Activated naive CD8-positive, alpha-beta T cell treated with anti-CD3 and anti-CD28 coated beads, Interleukin-2, amount 50 U/mL, for 24 hours (primary cell): ENCODE data around the gene TDRD9.

Experiments used
- ATAC-seq: fragments of 150-1000 bp; cut with Tn5 transposase; one replicate; pipeline ENCODE4 v1.10.0; 2021
- DNase-seq: peaks from one replicate; pipeline ENCODE4 v3.0.0; 2021
- H3K27ac Mint-ChIP-seq: one replicate; pipeline ENCODE4 v1.8.0; 2021; ENCODE audit warnings: mild to moderate bottlenecking, mixed read lengths
- H3K27me3 Mint-ChIP-seq: one replicate; pipeline ENCODE4 v1.8.0; 2021; ENCODE audit warnings: mixed read lengths
- H3K36me3 Mint-ChIP-seq: one replicate; pipeline ENCODE4 v1.8.0; 2021; ENCODE audit warnings: low read depth, mixed read lengths
- H3K4me1 Mint-ChIP-seq: one replicate; pipeline ENCODE4 v1.8.0; 2021; ENCODE audit warnings: mixed read lengths
- H3K4me3 Mint-ChIP-seq: one replicate; pipeline ENCODE4 v1.8.0; 2021; ENCODE audit warnings: mild to moderate bottlenecking, moderate library complexity, mixed read lengths
- H3K9me3 Mint-ChIP-seq: one replicate; pipeline ENCODE4 v1.8.0; 2021; ENCODE audit warnings: mixed read lengths

TDRD9 gene

DNA sequence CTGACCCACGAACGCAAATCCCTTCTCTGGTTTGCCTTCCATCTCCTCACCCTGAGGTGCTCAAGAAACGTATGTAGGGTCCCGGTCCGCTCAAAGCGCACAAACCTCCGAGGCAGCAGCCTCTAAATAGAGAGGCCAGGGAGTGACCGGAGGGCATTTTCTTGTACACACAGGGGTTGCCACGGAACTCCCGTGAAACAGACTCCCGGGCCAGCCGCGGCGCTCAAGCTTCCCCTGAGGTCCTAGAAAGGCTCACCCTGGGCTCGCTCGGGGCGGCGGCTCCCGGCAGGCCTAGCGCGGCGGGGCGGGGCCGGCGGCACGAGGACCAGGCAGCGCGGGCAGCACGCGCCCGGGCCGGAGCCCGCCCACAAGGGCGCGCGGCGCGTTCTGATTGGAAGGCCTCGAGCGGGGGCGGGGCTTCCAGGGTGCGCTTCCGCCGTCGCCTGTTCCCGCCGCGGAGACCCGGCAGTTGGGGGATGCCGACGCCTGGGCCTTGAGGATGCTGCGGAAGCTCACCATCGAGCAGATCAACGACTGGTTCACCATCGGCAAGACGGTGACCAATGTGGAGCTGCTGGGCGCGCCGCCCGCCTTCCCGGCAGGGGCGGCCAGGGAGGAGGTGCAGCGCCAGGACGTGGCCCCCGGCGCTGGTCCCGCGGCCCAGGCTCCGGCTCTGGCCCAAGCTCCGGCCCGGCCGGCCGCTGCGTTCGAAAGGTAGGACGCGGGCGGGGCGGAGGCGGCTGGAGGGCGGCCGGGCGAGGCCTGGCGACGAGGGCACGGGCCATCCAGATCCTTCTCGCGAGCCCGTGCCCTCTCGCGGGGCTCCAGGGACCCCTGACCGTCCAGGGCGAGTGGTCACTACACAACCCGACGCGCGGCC lies at the start of gene TDRD9:
Gene TDRD9 (plus strand): TSS at position 446 of the 880 bp plus-strand sequence. CDS start 54 bp downstream, at position 500.
- Mint-ChIP-seq H3K27me3 (peaks cover 10% of the 10 kb centered on the region), H3K27ac (no peak within 1 kb of the TSS), H3K4me1 (peaks cover 13% of the 10 kb centered on the region), H3K36me3 (no peaks in the 10 kb centered on the region), H3K4me3 (no peak within 1 kb of the TSS), H3K9me3 (no peaks in the 10 kb centered on the region)
- DNase-seq (no peak), ATAC-seq (no peak)

- no peaks in the 10 kb centered on the region for H3K9me3 Mint-ChIP-seq
- no peaks in the 10 kb centered on the region for H3K36me3 Mint-ChIP-seq
- no peaks in the 10 kb centered on the region for H3K27me3 Mint-ChIP-seq
- DNase-seq (no peak), ATAC-seq (no peak)
- peak overlapping the region; percentile 48 for H3K4me3 Mint-ChIP-seq
- peaks cover 22% of the 10 kb centered on the region for H3K4me1 Mint-ChIP-seq
- H3K27ac Mint-ChIP-seq: no peak overlapping the region
These were observed 49.1 kb upstream of the TDRD9 start for GRCh38 chr14:103879118-103879569.

DNA sequence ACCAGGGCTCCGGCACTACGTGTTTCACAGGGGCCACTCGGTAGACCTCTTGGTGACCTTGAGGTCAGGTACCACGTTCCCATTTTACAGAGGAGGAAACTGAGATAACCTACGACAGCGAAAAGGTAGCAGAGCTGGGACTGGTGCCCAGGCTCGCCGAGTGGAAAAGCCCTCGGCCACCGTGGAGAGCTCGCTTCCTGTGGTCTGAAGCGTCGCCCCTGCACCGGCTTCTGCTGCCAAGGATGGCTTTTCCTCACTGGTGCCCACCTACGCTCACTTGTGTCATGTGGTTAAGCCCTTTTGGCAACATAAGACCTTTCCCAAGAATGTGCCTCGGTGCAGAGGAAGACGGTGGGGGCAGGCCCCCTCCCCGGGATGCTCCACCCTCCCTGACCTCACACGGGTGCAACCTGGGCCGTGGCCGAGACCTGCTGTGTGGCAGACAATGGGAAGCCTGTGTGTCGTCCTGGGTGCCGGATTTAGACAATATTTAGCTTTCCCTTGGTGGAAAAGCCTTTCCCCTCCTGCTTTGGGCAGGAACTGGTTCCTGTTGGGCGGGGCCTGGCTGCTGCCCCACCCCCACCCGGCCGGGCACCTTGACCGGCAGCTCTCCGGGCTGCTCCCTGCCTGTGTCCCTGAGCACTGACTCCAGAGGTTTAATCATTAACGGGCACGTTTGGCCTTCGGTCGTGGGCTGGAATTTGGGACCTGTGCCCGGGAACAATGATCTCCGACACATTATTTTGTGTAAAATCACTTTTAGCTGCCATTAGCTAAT lies 48.5 kb upstream of the TDRD9 start:
- no peaks in the 10 kb centered on the region for H3K9me3 Mint-ChIP-seq
- H3K27me3 Mint-ChIP-seq: no peaks in the 10 kb centered on the region
- H3K4me1 Mint-ChIP-seq: peaks cover 21% of the 10 kb centered on the region
- DNase-seq: peak; percentile 17
- ATAC-seq: peak; percentile 20
- H3K27ac Mint-ChIP-seq: peak overlapping the region; percentile 27
- peak overlapping the region; percentile 48 for H3K4me3 Mint-ChIP-seq
- H3K36me3 Mint-ChIP-seq: no peaks in the 10 kb centered on the region

GRCh38 chr14:103880348-103881267 lies 47.6 kb upstream of the TDRD9 start:
- Mint-ChIP-seq H3K4me1 (peaks cover 19% of the 10 kb centered on the region), H3K27me3 (no peaks in the 10 kb centered on the region), H3K4me3 (peak overlapping the region; percentile 48), H3K9me3 (no peaks in the 10 kb centered on the region), H3K36me3 (no peaks in the 10 kb centered on the region), H3K27ac (peak overlapping the region; percentile 27)
- DNase-seq (peak; percentile 34), ATAC-seq (peak; percentile 29)

DNA sequence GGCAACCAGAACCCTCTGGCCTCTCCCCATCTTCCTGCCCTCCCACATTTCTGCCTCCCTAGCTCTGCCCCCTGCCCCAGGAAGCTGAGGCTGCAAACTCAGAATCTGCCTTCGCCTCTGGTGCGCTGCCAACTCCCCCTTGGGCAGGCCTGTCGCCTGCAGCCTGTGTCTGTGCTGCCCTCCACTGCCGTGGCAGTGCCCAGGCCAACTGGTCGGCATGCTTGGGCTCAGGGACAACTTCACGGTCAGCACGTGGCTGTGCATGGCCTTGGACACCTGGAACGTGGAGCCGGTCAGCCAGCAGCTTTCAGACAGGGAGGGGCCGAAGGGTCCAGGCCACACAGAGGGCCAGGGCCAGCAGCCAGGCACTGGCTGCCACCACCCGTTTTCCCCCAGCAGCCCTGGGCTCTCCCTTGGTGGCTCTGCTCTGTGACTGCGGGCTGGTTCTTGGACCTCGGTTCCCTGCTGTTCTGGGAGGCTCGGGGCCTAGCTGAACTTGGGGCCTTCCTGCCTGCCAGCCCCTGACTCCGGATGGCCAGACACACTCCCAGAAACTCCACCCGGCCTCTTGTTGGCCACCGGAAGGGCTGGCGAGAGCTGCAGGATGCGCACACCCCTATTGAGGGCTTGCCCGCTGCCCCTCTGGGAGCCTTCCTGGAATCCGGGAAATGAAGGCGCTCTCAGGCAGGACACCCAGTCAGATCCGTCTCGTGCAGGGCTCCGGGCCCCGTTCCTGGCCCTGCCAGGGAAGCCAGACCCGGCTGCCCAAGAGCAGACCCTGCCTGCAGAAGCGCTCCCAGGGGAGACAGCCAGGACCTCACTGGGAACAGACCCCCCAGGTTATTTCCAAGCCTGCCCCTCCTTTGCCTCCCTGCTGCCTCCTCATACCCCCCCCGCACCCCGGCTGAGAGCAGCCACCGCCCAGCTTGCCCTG lies 46.7 kb upstream of the TDRD9 start:
- no peak overlapping the region for H3K4me3 Mint-ChIP-seq
- H3K27me3 Mint-ChIP-seq: no peaks in the 10 kb centered on the region
- no peak for DNase-seq
- H3K36me3 Mint-ChIP-seq: no peaks in the 10 kb centered on the region
- H3K27ac Mint-ChIP-seq: no peak overlapping the region
- no peak for ATAC-seq
- H3K9me3 Mint-ChIP-seq: no peaks in the 10 kb centered on the region
- H3K4me1 Mint-ChIP-seq: peaks cover 19% of the 10 kb centered on the region

DNA sequence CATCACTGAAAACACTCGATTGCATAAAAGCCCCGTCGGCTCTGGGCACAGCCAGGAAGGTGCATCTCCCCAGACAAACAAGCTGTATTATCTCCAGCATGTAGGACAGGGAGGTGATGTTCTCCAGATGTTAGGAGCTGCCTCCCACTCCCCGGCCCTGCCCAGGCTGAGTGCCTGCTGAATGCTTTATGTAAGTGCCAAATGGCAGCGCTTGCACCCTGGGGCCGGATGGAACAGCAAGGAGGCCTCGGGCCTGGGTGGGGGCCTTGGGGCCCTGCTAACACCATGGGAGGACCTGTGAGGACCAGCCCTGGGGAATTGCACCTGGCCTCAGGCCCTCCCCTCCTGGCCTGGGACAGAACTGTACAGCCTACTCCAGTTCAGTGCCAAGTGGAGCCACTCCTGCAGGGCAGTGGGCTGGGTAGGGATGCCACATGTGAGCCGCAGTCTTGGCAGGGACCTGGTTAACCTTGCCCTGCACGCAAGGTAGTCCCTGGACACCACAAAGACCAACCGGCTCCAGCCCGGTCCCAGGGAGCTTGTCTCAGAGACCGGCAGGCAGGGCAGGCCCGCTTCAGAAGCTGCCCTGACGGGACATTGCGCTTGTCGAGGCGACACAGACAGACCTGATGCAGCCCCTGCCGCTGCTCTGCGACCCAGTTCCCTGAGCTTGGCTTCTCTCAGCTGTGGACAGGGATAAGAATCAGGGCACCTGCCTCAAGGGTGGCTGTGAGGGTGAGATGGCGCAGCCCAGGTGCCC lies 45.6 kb upstream of the TDRD9 start:
- no peak for ATAC-seq
- H3K4me3 Mint-ChIP-seq: no peak overlapping the region
- peaks cover 19% of the 10 kb centered on the region for H3K4me1 Mint-ChIP-seq
- no peaks in the 10 kb centered on the region for H3K27me3 Mint-ChIP-seq
- no peaks in the 10 kb centered on the region for H3K36me3 Mint-ChIP-seq
- DNase-seq: no peak
- H3K27ac Mint-ChIP-seq: no peak overlapping the region
- no peaks in the 10 kb centered on the region for H3K9me3 Mint-ChIP-seq

DNA sequence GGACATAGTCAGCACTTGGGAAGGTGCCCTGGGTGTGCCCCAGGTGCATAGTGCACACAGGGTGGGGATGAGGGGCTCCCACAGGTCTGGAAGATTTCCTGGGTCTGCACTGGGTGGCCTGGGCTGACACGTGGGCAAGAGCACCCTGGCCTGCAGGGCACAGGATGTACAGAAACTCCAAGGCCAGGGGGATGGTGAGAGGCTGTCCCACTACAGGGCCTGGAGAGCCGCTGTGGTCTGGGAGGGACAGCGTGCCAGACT lies 45.1 kb upstream of the TDRD9 start:
- Mint-ChIP-seq H3K27me3 (no peaks in the 10 kb centered on the region), H3K9me3 (no peaks in the 10 kb centered on the region), H3K4me1 (peaks cover 19% of the 10 kb centered on the region), H3K4me3 (no peak overlapping the region), H3K27ac (no peak overlapping the region), H3K36me3 (no peaks in the 10 kb centered on the region)
- no peak for ATAC-seq
- DNase-seq: no peak

GRCh38 chr14:103884854-103885253 lies 43.4 kb upstream of the TDRD9 start:
- ATAC-seq: no peak

GRCh38 chr14:103885509-103885932 lies 42.7 kb upstream of the TDRD9 start:
- Mint-ChIP-seq H3K36me3 (no peaks in the 10 kb centered on the region), H3K27ac (no peak overlapping the region), H3K4me1 (peaks cover 6% of the 10 kb centered on the region), H3K4me3 (no peak overlapping the region), H3K9me3 (no peaks in the 10 kb centered on the region), H3K27me3 (no peaks in the 10 kb centered on the region)
- ATAC-seq: no peak
- DNase-seq: no peak

More at GRCh38 chr14:103884854-103885253, 43.4 kb upstream of the TDRD9 start:
- Mint-ChIP-seq H3K4me3 (no peak overlapping the region), H3K27me3 (no peaks in the 10 kb centered on the region), H3K27ac (no peak overlapping the region), H3K9me3 (no peaks in the 10 kb centered on the region), H3K36me3 (no peaks in the 10 kb centered on the region), H3K4me1 (peaks cover 12% of the 10 kb centered on the region)
- no peak for DNase-seq

DNA sequence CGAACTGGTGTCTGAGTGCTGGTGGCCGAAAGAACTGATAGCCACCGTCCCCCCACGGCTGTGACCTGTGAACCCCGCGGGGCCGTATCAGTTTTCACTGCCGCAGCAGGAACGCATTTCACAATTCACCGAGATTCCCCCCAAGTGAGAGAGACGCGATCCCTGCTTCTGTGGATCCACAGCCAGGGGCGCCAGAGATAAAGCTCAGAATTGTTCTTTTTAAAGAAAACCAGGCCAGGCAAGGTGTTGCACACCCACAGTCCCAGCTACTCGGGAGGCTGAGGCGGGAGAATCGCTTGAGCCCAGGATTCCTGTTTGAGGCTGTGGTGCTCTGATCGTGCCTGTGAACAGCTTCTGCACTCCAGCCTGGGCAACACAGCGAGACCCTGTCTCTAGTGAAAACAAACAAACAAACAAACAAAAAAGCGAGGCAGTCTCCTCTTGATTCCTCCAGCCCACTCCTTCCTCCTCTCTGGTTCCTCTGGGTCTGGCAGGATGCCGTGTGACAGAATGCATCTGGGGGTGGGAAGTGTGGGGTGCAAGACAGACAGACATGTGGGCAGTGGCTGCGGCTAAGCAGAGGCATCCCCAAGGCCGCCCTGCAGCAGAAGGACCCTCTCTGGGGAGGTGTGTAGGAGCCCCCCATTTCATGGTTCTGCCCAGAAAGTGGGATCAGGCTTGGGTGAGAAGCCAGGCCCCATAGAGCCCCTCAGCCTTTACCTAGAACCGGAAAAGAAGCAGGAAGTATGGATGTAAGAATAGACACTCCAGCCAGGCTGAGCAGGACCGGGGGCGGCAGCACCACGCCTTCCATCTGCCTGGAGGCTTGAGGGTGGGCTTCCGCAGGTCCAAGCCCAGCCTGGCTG lies 41.7 kb upstream of the TDRD9 start:
- Mint-ChIP-seq H3K36me3 (no peaks in the 10 kb centered on the region), H3K27me3 (no peaks in the 10 kb centered on the region), H3K9me3 (no peaks in the 10 kb centered on the region), H3K4me1 (no peaks in the 10 kb centered on the region), H3K27ac (no peak overlapping the region), H3K4me3 (no peak overlapping the region)
- ATAC-seq (no peak), DNase-seq (no peak)

DNA sequence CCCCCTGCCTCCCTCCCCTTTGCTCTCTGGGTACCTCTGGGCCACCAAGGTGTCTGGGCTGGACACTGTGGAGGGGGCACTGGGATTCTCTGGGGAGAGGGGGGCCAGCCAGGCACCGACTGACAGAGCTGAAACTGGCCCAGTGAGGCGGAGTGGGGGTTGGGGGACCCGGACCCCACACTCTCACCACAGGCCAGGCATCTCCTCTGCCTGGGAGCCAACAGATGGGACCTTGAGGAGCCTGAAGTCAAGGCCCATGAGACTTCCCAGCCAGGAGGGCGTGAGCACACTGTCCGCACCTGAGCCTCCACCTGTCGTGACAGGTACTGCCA lies 41.1 kb upstream of the TDRD9 start:
- DNase-seq: no peak
- H3K4me1 Mint-ChIP-seq: no peaks in the 10 kb centered on the region
- no peaks in the 10 kb centered on the region for H3K36me3 Mint-ChIP-seq
- H3K27me3 Mint-ChIP-seq: no peaks in the 10 kb centered on the region
- no peak for ATAC-seq
- H3K27ac Mint-ChIP-seq: no peak overlapping the region
- no peaks in the 10 kb centered on the region for H3K9me3 Mint-ChIP-seq
- no peak overlapping the region for H3K4me3 Mint-ChIP-seq

DNA sequence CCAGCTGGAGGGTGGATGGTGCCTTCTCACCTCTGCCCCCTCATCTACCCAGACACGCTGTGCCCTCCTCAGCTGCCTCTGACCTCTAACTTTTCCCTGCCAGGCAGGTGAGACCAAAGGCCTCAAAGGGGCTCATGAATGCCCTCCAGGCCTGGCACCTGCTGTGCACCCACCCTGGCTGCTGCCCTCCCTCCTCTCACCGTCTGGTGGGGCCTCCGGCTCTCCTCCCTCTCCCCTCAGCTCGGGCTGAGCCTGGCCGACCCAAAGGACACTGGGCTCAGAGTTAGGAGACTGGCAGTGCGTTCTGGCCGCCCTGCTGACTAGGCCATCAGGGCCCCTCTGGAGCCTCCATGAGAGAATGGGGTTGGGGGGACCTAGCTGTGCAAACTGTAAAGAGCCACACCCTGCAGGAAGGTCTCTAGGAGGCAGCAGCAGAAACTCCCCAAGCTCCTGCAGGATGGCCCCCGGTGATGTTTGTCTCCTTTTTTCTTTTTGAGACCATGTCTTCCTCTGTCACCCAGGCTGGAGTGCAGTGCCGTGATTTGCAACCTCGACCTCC lies 40.6 kb upstream of the TDRD9 start:
- no peak for ATAC-seq
- Mint-ChIP-seq H3K4me3 (no peak overlapping the region), H3K27ac (no peak overlapping the region), H3K9me3 (no peaks in the 10 kb centered on the region), H3K4me1 (no peaks in the 10 kb centered on the region), H3K36me3 (no peaks in the 10 kb centered on the region), H3K27me3 (no peaks in the 10 kb centered on the region)
- no peak for DNase-seq
